Thyroid gland (tissue), 4 donors: ENCODE data around the gene IFI35. TPM values are rescaled to one million over a fixed set of nuclear protein-coding genes. Genes with fewer than 3 reads are reported as not detected.
"Not testable (repeated sequence)": the region's sequence is repeated elsewhere in the genome, so short reads cannot be mapped to it uniquely, and the experiment has no call there.

ENCODE experiments used
- DNase-seq, 2 donors: peaks; one replicate each; pipeline ENCODE4 v3.0.0-alpha.2; 2019
- H3K27ac ChIP-seq, 3 donors: fragments of 200-600 bp; sonication (generic); 1 replicate in 2 of 3; 2 replicates in 1 of 3; pipeline ENCODE4 v1.5.1; 2016 to 2019; ENCODE audit warnings: mild to moderate bottlenecking in 1 of 3, moderate library complexity in 1 of 3
- H3K27me3 ChIP-seq: fragments of 200-600 bp; sonication (generic); one replicate; pipeline ENCODE4 v1.5.1; 2019
- H3K36me3 ChIP-seq, 2 donors: fragments of 200-600 bp; sonication (generic); one replicate each; pipeline ENCODE4 v1.5.1; 2016 to 2019
- H3K4me1 ChIP-seq, 2 donors: fragments of 200-600 bp; sonication (generic); one replicate each; pipeline ENCODE4 v1.5.1; 2017 to 2019
- H3K4me3 ChIP-seq, 3 donors: fragments of 200-600 bp; sonication (generic); replicated peaks in 1 of 3; 1 replicate in 2 of 3; 2 replicates in 1 of 3; pipeline ENCODE4 v1.5.1; 2016; ENCODE audit warnings: mild to moderate bottlenecking in 1 of 3
- H3K9me3 ChIP-seq: fragments of 200-600 bp; sonication (generic); one replicate; pipeline ENCODE4 v1.5.1; 2017
- POLR2A ChIP-seq, 2 donors: fragments of 450-650 bp; IDR thresholded peaks; one replicate each; pipeline ENCODE4 v1.6.1; 2017; ENCODE audit warnings: antibody characterized with exemption in 2 of 2, mild to moderate bottlenecking in 2 of 2, moderate library complexity in 1 of 2
- WGBS, 2 donors: methylation state at CpG; one replicate each; pipeline ENCODE4 v1.1.5; 2017; 5-methylcytosine and 5-hydroxymethylcytosine counted together
- intact Hi-C: fragments of 100-400 bp; cut with DNase I; formaldehyde crosslinking; loops from one replicate; pipeline ENCODE4 v1.15.1; 2023
- small RNA-seq: library from RNA; depleted of rRNA; stranded (forward); fragments of <200 nt; gene quantifications from one replicate; pipeline ENCODE3, GENCODE V24; 2016
- total RNA-seq, 4 donors: library from RNA; depleted of rRNA; stranded (reverse); fragments of >200 nt; gene quantifications; one replicate each; pipeline ENCODE4 v1.2.3, GENCODE V29; 2016
- TF ChIP-seq, protein P1 (sequence below), 6 experiments: fragments of 200-600 bp in 3 of 6; fragments of 450-650 bp in 3 of 6; sonication (generic) in 3 of 6; IDR thresholded peaks; one replicate each; pipeline ENCODE4 v1.5.1; 2016 to 2019; ENCODE audit warnings: antibody characterized with exemption in 6 of 6, mild to moderate bottlenecking in 2 of 6, inconsistent platforms in 1 of 6, moderate library complexity in 1 of 6

The IFI35 gene
- total RNA-seq, 4 donors from 2014 or later, result 23.9 to 43.9 (median 35.8) TPM

DNA sequence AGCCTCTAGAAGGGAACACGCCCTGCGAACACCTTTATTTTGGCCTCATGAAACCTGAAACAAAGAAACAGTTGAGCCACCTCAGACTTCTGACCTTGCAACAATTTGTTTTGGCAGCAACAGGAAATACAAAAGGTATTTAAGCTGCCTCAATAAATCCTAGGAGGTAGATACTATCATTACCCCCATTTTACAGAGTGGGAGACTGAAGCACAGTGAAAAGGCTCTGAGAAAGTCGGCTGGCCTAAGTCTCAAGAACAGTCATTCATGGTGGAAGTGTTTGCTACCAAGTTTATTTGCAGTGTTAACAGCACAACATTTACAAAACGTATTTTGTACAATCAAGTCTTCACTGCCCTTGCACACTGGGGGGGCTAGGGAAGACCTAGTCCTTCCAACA lies 37.4 kb downstream of the IFI35 start:
- intact Hi-C loops, result no loop called here
- Histone ChIP-seq H3K27ac (no peak overlapping the region), H3K36me3 (no peaks in the 10 kb centered on the region), H3K27me3 (no peaks in the 10 kb centered on the region), H3K4me1 (no peaks in the 10 kb centered on the region), H3K4me3 (no peak overlapping the region), H3K9me3 (no peaks in the 10 kb centered on the region)
- TF ChIP-seq POLR2A (IDR thresholded peaks at IDR 0.05), result no peak
- TF ChIP-seq, protein P1, sequence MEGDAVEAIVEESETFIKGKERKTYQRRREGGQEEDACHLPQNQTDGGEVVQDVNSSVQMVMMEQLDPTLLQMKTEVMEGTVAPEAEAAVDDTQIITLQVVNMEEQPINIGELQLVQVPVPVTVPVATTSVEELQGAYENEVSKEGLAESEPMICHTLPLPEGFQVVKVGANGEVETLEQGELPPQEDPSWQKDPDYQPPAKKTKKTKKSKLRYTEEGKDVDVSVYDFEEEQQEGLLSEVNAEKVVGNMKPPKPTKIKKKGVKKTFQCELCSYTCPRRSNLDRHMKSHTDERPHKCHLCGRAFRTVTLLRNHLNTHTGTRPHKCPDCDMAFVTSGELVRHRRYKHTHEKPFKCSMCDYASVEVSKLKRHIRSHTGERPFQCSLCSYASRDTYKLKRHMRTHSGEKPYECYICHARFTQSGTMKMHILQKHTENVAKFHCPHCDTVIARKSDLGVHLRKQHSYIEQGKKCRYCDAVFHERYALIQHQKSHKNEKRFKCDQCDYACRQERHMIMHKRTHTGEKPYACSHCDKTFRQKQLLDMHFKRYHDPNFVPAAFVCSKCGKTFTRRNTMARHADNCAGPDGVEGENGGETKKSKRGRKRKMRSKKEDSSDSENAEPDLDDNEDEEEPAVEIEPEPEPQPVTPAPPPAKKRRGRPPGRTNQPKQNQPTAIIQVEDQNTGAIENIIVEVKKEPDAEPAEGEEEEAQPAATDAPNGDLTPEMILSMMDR (IDR thresholded peaks at IDR 0.05), result no peak
- DNase-seq, result no peak
- 93 to 97% methylated on average over 4 of the region's 4 CpGs for WGBS, 2 donors

DNA sequence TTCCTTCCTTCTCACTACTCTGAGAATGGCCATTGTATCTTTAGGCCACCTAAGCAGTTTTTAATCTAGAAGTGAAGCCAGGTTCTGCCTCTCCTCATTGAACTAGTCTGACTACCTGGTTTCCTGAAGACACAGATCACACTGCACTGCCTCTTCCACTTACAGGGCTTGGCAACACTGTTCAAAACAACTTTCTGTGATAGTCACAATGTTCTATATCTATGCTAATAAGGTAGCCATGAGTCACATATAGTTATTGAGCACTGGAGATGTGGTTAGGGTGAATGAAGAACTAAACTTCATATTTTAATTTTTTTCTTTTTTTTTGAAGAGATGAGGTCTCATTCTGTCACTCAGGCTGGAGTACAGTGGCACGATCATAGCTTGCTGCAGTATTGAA lies 45.4 kb downstream of the IFI35 start:
- Histone ChIP-seq H3K27ac (no peak overlapping the region), H3K27me3 (no peaks in the 10 kb centered on the region), H3K36me3 (no peaks in the 10 kb centered on the region), H3K9me3 (no peaks in the 10 kb centered on the region), H3K4me1 (peaks cover 9 to 10% of the 10 kb centered on the region in 2 donors), H3K4me3 (no peak overlapping the region)
- 94 to 100% methylated on average over 1 of the region's 1 CpG for WGBS, 2 donors
- DNase-seq, result no peak
- intact Hi-C loops, result no loop called here
- TF ChIP-seq POLR2A (IDR thresholded peaks at IDR 0.05), result no peak
- TF ChIP-seq, protein P1 (IDR thresholded peaks at IDR 0.05), result no peak

DNA sequence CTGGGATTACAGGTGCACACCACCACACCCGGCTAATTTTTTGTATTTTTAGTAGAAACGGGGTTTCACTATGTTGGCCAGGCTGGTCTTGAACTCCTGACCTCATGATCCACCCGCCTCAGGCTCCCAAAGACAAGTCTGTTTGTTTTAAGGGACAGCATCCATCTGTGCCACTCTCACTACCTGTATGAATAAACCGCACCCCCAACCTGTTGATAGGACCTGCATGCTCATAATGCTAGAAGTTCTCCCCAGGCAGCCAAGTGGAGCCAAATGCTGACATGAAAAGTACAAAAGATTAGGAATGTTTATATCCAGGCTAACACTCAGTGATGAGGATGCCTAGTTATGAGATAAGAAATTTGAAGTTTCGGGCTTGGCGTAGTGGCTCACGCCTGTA lies 46.4 kb downstream of the IFI35 start:
- DNase-seq, H3K9me3 ChIP-seq, H3K27me3 ChIP-seq, H3K36me3 ChIP-seq, intact Hi-C loops, H3K4me3 ChIP-seq, H3K27ac ChIP-seq: not testable (repeated sequence)
- H3K4me1 ChIP-seq, result peaks cover 9 to 14% of the 10 kb centered on the region in 2 donors
- WGBS, 2 donors, result 96% methylated on average over 7 of the region's 7 CpGs

DNA sequence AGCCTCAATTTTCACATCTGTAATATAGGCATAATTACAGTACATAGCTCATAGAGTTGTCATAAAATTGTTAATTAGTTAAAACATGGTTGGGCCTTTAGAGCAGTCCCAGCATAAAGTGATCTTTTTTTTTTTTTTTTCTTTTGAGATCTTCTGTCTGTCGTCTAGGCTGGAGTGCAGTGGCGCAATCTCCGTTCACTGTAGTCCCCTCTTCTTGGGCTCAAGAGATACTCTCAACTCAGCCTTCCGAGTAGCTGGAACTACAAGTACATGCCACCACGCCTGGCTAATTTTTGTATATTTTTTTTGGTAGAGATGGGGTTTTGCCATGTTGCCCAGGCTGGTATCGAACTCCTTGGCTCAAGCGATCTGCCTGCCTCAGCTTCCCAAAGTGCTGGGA lies 49.5 kb downstream of the IFI35 start:
- H3K27ac ChIP-seq, result peak overlapping the region; percentile 14 to 65 (median 43)
- DNase-seq, result peak; percentile 80 to 82
- H3K4me3 ChIP-seq, result no peak overlapping the region
- intact Hi-C loops, result no loop called here
- WGBS, 2 donors, result 44 to 47% methylated on average over 7 of the region's 7 CpGs
- no peaks in the 10 kb centered on the region for H3K36me3 ChIP-seq
- H3K4me1 ChIP-seq, result peaks cover 9 to 21% of the 10 kb centered on the region in 2 donors
- TF ChIP-seq, protein P1 (IDR thresholded peaks at IDR 0.05), result no peak
- TF ChIP-seq POLR2A (IDR thresholded peaks at IDR 0.05), result no peak
- H3K9me3 ChIP-seq, result no peaks in the 10 kb centered on the region
- no peaks in the 10 kb centered on the region for H3K27me3 ChIP-seq

DNA sequence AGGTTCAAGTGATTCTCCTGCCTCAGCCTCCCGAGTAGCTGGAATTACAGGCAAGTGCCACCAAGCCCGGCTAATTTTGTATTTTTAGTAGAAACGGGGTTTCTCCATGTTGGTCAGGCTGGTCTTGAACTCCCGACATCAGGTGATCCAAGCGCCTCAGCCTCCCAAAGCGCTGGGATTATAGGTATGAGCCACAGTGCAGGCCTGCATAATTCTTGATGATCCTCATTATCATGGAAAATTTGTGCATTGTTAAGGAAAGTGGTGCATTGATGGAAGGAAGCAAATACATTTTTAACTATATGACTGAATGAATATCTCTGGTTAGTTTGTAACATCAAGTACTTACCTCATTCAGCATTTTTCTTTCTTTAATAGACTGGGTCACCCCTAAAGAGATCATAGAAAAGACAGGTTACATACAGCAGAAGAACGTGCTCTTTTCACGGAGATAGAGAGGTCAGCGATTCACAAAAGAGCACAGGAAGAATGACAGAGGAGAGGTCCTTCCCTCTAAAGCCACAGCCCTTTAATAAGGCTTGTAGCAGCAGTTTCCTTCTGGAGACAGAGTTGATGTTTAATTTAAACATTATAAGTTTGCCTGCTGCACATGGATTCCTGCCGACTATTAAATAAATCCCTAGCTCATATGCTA lies 56.5 kb downstream of the IFI35 start:
- no peak overlapping the region for H3K27ac ChIP-seq
- H3K4me3 ChIP-seq, result no peak overlapping the region
- no peaks in the 10 kb centered on the region for H3K36me3 ChIP-seq
- no peak for DNase-seq
- no peaks in the 10 kb centered on the region for H3K27me3 ChIP-seq
- no peaks in the 10 kb centered on the region for H3K9me3 ChIP-seq
- TF ChIP-seq, protein P1 (IDR thresholded peaks at IDR 0.05), result no peak
- TF ChIP-seq POLR2A (IDR thresholded peaks at IDR 0.05), result no peak
- WGBS, 2 donors, result 93 to 94% methylated on average over 10 of the region's 10 CpGs
- intact Hi-C loops, result loop anchor here (10.0 kb wide), 1 partner anchor 58 kb away; the partner anchor contains the start of gene IFI35
- peaks cover 0 to 6% of the 10 kb centered on the region in 2 donors for H3K4me1 ChIP-seq

Small RNA genes within 50 kb of the gene (small RNA-seq; reads per million reads assigned to genes)
- gene AARSD1, result not detected

Other genes starting within 250 kb of the IFI35 start
- 10 to 100 TPM; 18.6 to 55.3 (median 25.7) TPM for gene RAMP2, start 245.6 kb upstream of the IFI35 start, total RNA-seq
- 10 to 100 TPM; 38.5 to 71.2 (median 56.3) TPM for gene VPS25, start 233.3 kb upstream of the IFI35 start, total RNA-seq
- under 1 TPM in 2 of 4 donors, not detected in 2; 0.13 to 0.45 TPM for gene WNK4, start 226.2 kb upstream of the IFI35 start, total RNA-seq
- gene COA3, start 208.1 kb upstream of the IFI35 start, total RNA-seq, result 10 to 100 TPM; 46.4 to 94.4 (median 80.3) TPM
- gene CNTD1, start 207.9 kb upstream of the IFI35 start, total RNA-seq, result under 1 TPM in 1 of 4 donors, not detected in 3; 0.27 TPM
- 100 to 1,000 TPM; 107 to 213 (median 120) TPM for gene BECN1, start 182.5 kb upstream of the IFI35 start, total RNA-seq
- gene PSME3, start 173.4 kb upstream of the IFI35 start, total RNA-seq, result 100 to 1,000 TPM in 1 of 4 donors, 10 to 100 TPM in 3; 78.3 to 119 (median 85.4) TPM
- gene AOC2, start 162.2 kb upstream of the IFI35 start, total RNA-seq, result 1 to 10 TPM in 3 of 4 donors, under 1 TPM in 1; 0.93 to 1.7 (median 1.3) TPM
- 10 to 100 TPM in 1 of 4 donors, 1 to 10 TPM in 3; 4.2 to 11.6 (median 5.8) TPM for gene AOC3, start 155.6 kb upstream of the IFI35 start, total RNA-seq
- not detected for gene G6PC1, start 106.0 kb upstream of the IFI35 start, total RNA-seq
- gene AARSD1, start 42.3 kb upstream of the IFI35 start, total RNA-seq, result 10 to 100 TPM; 25.6 to 37.9 (median 32.5) TPM
- gene PTGES3L, start 26.7 kb upstream of the IFI35 start, total RNA-seq, result under 1 TPM in 3 of 4 donors, not detected in 1; 0.11 to 0.75 (median 0.54) TPM
- gene RUNDC1, start 26.2 kb upstream of the IFI35 start, total RNA-seq, result 10 to 100 TPM; 25.8 to 31.9 (median 28.4) TPM
- gene RPL27, start 8.4 kb upstream of the IFI35 start, total RNA-seq, result 1,000 to 10,000 TPM in 2 of 4 donors, 100 to 1,000 TPM in 2; 425 to 1,406 (median 814) TPM
- 100 to 1,000 TPM; 118 to 153 (median 131) TPM for gene VAT1, start 15.6 kb downstream of the IFI35 start, total RNA-seq
- gene RND2, start 18.4 kb downstream of the IFI35 start, total RNA-seq, result 10 to 100 TPM in 2 of 4 donors, 1 to 10 TPM in 2; 5.2 to 14.8 (median 10.3) TPM
- gene BRCA1, start 118.6 kb downstream of the IFI35 start, total RNA-seq, result 10 to 100 TPM; 14.4 to 31.9 (median 25.4) TPM
- 100 to 1,000 TPM; 117 to 166 (median 134) TPM for gene NBR1, start 164.4 kb downstream of the IFI35 start, total RNA-seq
- 10 to 100 TPM in 3 of 4 donors, 1 to 10 TPM in 1; 9.0 to 14.4 (median 12.5) TPM for gene TMEM106A, start 205.1 kb downstream of the IFI35 start, total RNA-seq
- gene CCDC200, start 221.8 kb downstream of the IFI35 start, total RNA-seq, result not detected
- gene RNU2-1, start 227.2 kb downstream of the IFI35 start, total RNA-seq, result not detected